Suprapubic skin (tissue), 4 donors: ENCODE data around the gene ZNF496.
"Not testable (repeated sequence)": the region's sequence is repeated elsewhere in the genome, so short reads cannot be mapped to it uniquely, and the experiment has no call there.

Source experiments
- EP300 ChIP-seq: sonication (generic); formaldehyde crosslinking; IDR thresholded peaks from one replicate; pipeline ENCODE4 v1.6.1; 2017; ENCODE audit warnings: antibody characterized with exemption
- POLR2A ChIP-seq, 2 donors: fragments of 450-650 bp; IDR thresholded peaks; one replicate each; pipeline ENCODE4 v1.6.1; 2017; ENCODE audit warnings: antibody characterized with exemption in 2 of 2, mild to moderate bottlenecking in 2 of 2, moderate library complexity in 2 of 2
- POLR2AphosphoS5 ChIP-seq, 3 donors: sonication (generic); formaldehyde crosslinking; IDR thresholded peaks; one replicate each; pipeline ENCODE4 v1.6.1; 2017; ENCODE audit warnings: antibody characterized with exemption in 3 of 3
- TF ChIP-seq, protein P1 (sequence below), 2 donors: fragments of 200-600 bp in 1 of 2; fragments of 450-650 bp in 1 of 2; sonication (generic) in 1 of 2; IDR thresholded peaks; one replicate each; pipeline ENCODE4 v1.5.1; 2016 to 2019; ENCODE audit warnings: antibody characterized with exemption in 2 of 2, mild to moderate bottlenecking in 1 of 2, moderate library complexity in 1 of 2

- TF ChIP-seq, protein P1, sequence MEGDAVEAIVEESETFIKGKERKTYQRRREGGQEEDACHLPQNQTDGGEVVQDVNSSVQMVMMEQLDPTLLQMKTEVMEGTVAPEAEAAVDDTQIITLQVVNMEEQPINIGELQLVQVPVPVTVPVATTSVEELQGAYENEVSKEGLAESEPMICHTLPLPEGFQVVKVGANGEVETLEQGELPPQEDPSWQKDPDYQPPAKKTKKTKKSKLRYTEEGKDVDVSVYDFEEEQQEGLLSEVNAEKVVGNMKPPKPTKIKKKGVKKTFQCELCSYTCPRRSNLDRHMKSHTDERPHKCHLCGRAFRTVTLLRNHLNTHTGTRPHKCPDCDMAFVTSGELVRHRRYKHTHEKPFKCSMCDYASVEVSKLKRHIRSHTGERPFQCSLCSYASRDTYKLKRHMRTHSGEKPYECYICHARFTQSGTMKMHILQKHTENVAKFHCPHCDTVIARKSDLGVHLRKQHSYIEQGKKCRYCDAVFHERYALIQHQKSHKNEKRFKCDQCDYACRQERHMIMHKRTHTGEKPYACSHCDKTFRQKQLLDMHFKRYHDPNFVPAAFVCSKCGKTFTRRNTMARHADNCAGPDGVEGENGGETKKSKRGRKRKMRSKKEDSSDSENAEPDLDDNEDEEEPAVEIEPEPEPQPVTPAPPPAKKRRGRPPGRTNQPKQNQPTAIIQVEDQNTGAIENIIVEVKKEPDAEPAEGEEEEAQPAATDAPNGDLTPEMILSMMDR (IDR thresholded peaks at IDR 0.05): not testable (repeated sequence)
- not testable (repeated sequence) for TF ChIP-seq POLR2AphosphoS5 (IDR thresholded peaks at IDR 0.05); POLR2A (IDR thresholded peaks at IDR 0.05); EP300
Observed at GRCh38 chr1:247289274-247289892, 42.3 kb downstream of the ZNF496 start.
